ENCODE results near the gene SSTR3.

- TF ChIP-seq CTCF (conservative IDR thresholded peaks at IDR 0.05; ENCODE audit: low read depth, low read length) (no peak), EZH2 (IDR thresholded peaks at IDR 0.05; ENCODE audit: borderline replicate concordance, low read depth, low read length, poor library complexity, severe bottlenecking) (no peak)
Observed at GRCh38 chr22:37172266-37173245, 39.7 kb downstream of the SSTR3 start.
